Stimulated activated CD8-positive, alpha-beta memory T cell treated with anti-CD3 and anti-CD28 coated beads, Interleukin-15, amount 100 ng/mL, for 24 hours (primary cell): ENCODE results near the gene TYW1.
"Not testable (repeated sequence)": the region's sequence is repeated elsewhere in the genome, so short reads cannot be mapped to it uniquely, and the experiment has no call there.

Source experiments
- DNase-seq: peaks from one replicate; pipeline ENCODE4 v3.0.0-alpha.2; 2020; ENCODE audit warnings: low read depth

The TYW1 gene

DNA sequence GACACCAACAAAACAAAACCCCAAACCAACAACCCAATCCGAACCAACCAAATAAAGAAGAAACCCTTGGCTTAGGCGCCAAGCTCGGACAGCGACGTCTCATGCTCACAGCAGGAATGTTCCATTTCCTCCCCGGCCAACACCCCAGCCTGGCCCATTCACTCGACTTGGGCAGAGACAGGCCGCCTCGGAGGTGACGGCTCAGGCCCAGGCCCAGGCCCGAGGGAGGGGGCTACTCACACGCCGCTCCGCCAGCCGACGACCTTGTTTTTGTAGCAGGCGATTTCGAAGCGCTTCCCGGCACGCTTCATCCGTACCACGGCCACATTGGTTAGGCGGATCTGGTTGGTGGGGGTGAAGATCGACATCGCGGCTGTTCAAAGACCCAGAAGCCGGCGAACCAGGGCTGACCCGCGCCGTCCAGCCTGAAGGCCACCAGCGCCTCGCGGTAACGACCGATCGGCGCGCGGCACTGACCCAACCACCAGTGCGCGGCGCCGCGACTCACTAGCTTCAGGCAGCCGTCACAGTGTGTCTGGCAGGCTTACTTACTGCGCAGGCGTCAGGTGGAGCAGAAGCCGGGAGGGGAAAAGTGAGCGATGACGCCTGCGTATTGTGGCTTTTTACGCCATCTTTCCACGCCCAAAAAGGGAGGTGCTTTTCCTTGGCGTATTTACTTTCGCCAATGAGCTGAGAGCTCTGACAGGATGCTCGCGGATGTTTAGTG is 1.4 kb upstream of the TYW1 start, which contains the start of gene SBDS:
SBDS (minus strand) TSS at position 537 of the 727 bp plus-strand sequence; CDS start at position 368, 169 bp downstream.
- peak; percentile 61 for DNase-seq

DNA sequence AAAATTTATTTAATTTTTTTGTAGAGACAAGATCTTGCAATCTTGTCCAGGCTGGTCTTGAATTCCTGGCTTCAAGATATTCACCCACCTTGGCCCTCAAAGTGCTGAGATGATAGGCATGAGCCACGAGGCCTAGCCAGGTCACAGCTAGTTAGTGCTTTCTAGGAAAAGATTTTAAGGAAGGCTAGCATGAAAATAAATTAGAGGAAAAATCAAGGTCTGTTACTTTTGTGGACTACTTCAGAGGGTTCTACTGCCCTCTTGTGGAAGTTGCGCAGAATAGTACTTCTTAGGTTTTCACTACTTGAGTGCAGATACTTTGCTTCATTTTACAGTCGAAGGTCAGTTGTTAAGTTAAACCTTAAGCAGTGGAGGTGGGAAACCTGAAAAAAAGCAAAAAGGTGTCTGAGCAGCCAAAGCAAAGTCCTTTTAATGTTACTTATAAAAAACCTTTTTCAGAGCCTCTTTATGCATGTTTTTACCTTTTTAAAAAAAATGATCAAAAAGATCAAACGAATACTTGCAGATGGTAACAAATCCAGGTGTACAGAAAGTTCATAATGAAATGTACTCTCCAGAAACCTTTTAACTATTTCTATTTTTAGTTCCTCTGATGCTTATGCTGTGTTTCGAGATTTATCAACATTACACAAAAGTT is 4.1 kb downstream of the TYW1 start:
- not testable (repeated sequence) for DNase-seq

DNA sequence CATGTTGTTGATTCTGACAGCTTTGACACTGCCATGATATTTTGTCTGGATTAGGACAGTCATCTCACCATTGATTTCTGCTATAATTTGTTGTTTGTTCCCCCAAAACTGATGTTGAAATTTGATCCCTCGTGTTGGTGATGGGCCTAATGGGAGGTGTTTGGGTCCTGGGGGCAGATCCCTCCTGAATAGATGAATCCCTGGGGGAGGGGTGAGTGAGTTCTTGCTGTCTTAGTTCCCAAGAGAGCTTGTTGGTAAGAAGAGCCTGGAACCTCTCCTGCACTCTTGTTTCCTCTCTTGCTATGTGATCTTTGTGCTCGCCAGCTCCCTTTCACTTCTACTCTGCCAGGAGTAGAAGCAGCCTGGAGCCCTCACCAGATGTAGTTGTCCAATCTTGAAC is 7.5 kb downstream of the TYW1 start:
- not testable (repeated sequence) for DNase-seq

DNA sequence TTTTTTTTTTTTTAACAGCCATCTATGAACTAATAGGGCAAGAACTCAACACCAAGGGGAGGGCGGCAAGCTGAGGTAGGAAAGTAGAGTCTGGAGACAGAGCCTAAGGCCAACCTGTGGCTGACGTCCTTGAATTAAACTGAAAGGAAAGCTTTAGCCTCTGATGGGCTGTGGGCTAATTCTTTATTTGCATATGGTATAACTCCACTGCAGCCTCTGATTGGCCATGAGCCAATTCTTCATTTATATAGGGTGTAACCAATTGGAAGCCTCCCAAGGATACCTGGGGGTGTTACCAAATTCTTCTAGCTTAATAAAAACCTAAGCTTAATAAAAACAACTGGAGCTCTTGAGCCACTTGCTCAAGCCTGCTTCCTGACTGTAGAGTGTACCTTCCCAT is 10.3 kb downstream of the TYW1 start:
- DNase-seq, result no peak

DNA sequence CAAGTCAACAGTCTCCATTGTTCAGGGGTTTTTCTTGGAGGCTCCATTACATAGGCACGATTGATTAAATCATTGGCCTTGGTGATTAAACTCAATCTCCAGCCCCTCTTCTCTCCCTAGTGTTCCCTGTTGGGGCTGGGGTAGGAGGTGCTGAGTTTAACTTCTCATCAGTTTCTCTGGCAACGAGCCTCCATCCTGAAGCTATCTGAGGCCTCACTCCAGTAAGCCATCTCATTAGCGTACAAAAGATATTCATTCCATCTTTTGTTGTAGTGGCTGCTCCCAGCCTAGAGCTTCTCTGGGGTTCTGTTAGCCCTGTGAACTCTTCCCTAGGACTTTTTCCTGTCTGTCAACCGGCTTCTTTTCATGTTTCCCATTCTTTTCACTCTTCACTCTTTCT is 11.6 kb downstream of the TYW1 start:
- DNase-seq, result no peak

DNA sequence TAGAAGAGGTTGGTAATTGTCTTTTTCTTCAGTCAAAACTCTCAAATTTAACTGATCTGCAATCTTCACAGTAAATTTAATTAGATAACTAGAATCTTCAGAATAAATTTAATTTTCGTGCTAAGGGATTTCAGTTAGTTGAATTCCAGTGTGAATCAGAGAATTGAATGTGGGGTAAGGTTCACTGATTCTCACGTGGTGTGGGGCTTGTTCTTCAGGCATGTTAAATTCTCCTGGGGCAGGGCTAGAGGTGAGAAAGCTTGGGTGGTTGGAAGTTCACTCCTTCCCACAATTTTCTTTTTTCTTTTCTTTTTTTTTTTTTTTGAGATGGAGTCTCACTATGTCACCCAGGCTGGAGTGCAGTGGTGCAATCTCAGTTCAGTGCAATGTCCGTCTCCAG is 13.0 kb downstream of the TYW1 start:
- not testable (repeated sequence) for DNase-seq

DNA sequence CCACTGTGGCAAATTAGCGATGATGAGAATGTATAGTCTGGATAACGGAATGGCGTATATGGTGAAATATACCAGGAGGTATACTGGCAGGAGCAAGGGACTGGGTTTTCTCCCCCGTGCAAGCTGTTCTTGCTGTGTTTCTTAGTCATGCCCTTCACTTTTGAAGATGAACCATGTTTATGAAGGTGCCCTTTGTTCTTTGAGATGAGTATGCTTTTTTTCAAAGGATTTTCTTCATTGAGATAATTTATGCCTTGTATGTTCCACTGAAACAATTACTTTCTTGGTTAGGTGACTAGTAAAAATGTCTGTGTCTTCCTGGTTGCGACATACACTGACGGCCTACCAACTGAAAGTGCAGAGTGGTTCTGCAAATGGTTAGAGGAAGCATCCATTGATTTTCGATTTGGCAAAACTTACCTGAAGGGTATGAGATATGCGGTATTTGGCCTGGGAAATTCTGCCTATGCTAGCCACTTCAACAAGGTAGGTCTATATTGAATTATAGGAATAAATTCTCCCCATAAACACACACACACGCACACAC is 17.5 kb downstream of the TYW1 start:
- not testable (repeated sequence) for DNase-seq

DNA sequence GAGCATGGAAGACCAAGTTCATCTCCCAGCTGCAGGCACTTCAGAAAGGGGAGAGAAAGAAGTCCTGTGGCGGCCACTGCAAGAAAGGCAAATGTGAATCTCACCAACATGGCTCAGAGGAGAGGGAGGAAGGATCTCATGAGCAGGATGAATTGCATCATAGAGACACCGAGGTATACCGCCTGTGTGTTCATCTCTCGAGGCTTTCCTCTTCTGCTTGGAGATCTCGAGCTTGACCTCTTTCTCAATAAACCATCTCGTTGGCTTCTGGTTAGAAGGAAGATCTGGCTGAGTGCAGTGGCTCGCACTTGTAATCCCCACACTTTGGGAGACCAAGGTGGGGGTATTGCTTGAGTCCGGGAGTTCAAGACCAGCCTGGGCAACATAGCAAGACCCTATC is 21.3 kb downstream of the TYW1 start:
- not testable (repeated sequence) for DNase-seq

DNA sequence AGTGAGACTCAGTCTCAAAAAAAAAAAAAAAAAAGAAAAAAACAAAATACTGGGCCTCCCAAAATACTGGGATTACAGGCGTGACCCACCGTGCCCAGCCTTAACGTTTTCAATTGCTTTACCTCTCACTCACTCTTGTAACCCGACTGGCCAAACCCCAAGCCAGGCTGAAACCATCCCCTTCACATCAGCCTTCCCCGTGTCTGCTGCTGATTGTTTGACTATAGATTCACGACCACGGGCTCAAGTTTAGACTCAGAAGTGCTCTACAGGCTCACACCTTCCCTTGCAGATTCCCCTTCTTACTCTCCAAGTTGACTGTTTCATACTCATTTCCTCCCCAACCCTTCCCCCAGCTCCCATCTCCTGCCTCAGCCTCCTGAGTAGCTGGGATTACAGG is 22.3 kb downstream of the TYW1 start:
- no peak for DNase-seq

DNA sequence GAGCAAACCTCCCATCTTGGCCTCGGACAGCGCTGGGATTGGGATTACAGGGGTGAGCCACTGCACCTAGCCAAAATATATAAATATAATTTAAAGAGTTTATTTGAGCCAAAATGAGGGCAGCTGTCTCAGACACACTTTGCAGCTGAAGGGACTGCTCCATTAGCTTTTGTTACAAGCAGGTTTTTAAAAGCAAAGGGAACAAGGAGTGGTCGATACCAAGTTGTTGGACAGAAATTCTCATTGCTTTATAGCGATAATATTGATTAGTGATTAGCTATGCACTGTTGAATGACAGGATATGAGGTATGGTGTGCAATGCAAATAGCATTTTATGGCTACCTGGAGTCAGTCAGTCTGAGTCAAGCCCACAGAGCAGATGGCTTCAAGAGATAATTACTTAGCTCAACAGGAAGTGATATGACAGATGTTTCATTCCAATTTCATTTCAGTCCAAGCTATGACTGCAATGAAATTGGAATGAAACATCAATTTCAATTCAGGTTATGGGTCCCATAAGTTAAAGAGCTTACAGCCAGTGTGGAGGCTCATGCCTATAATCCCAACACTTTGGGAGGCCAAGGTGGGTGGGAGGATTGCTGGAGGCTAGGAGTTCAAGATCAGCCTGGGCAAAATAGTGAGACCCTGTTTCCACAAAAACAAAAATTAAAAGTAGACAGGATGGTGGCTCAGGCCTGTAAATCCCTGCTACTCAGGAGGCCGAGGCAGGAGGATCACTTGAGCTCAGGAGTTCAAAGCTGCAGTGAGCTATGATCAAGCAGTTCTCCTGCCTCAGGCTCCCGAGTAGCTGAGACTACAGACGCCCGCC is 23.1 kb downstream of the TYW1 start:
- no peak for DNase-seq

DNA sequence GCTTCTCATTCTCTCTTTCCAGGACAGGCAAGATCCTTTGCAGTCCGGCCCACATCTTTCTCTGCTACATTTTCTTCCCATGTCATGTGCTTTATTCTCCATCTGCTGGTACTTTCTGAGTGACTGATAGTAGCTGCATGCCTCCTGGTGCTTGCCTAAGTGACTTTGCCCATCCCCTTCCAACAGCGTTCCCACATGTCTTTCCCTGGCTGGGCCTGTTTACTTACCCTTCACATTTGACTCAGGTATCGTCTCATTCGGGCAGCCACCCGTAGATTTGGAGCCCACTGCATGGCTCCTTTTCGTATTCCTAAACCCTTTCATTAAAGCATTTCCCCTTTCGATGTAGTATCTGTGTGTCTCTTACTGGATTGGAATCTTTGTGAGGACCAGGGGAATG is 24.6 kb downstream of the TYW1 start:
- DNase-seq, result no peak

DNA sequence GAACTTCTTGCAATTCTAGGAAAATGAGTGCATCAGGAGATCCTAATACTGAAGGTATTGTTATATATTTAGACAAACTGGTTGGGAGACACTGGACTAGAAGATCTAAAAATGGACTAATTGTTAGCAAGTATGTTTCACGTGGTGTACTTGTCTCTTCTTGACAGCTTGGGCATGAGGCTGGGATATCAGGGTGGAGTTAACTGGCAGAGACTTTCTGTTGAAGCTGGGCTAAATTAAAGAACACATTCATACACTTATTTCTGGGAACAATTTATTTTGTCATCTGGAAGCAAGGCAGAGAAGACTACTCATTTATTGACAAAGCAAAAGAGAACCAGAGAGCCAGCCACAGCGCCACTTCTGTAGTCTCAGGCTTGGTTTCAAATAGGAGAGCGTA is 25.9 kb downstream of the TYW1 start:
- DNase-seq, result no peak

DNA sequence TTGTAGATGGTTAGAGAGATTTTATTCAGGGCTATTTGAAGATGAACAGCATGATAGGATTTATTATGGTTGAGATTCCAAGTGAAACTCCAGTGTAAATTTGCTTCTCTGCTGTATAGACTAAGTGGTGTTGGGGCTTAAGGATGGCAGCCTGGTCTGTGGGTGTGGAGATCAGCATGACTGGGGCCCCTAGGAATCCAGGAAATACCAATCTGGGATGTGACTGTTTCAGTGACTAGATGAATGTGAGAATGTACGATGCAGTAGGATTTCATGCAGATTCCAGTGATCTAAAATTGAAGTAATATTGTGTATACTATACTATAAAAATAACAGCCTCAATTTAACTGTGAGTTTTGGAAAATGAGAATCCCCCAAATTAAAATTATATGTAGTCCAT is 28.8 kb downstream of the TYW1 start:
- not testable (repeated sequence) for DNase-seq

DNA sequence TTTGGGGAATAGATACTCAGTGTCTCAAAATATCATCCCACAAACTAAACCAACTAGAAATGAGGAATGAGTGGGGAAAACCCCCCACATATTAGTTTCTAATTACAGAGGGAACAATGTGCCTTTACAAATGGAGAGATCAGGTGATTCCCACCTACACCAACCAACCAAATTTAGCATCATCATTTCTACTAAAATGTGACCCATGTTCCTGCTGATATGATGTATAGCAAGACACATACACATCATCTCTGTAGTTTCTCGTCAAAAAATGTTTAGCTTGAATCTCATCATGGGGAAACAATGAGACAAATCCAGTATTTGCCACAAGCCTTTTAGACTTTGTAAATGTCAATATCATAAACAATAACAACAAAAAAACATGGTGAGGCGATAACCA is 35.1 kb downstream of the TYW1 start:
- DNase-seq, result not testable (repeated sequence)

DNA sequence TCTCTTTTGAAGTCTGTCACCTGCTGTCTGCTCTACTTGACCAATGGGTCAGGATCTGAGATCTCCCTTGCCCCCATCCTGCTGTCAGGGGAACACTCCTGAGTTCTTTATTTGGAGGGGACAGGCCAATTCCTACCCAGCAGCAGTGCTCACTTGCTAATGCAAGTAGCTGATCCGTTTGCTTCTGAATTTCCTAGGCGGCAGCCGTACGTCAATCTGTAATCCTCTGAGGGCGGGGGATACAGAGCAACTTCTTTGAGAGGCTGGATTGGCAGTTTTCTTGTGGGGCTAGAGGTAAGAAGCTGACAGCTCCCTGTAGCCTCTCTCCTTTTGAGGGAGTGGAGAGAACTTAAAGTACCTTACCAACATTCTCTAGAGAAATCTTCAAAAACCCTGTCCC is 36.6 kb downstream of the TYW1 start:
- no peak for DNase-seq

DNA sequence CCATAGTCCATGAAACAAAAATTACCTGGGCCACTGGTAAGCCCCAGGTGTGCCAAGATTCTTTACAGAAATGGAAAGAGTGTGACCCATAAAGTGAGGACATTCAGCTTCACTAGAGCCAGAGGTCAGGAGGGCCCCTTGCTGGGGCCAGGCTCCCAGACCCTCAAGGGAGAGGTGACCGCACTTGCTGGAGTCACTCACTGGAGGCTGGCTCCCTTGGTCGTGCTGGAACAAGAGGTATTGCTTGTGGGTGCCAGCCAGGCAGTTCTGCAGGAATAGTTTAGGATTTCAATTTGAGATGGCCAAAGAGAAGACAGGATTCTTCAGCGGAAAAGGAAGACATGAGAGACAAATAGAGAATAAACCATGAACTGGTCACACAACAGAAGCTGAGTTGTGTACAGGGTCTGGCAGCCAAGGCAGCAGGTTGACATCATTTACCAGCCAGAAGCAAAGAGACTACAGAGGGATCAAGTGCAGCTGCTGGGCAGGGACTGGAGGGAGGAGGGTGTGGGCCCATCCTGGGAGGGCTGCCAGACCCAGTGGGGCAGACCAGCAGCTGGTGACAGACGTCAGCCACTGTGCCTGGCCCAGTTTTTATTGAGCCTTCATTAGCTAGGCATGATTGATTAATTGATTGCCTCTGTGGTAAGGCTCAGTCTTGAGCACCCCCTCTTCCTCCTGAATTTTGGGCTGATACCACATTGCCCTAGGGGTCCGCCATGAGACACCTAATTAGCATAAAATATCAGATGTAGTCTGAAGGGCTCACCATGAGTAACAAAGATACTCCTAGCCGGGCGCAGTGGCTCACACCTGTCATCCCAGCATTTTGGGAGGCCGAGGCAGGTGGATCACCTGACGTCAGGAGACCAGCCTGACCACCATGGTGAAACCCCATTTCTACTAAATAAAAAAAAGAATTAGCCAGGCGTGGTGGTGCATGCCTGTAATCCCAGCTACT is 40.1 kb downstream of the TYW1 start:
- DNase-seq, result not testable (repeated sequence)

DNA sequence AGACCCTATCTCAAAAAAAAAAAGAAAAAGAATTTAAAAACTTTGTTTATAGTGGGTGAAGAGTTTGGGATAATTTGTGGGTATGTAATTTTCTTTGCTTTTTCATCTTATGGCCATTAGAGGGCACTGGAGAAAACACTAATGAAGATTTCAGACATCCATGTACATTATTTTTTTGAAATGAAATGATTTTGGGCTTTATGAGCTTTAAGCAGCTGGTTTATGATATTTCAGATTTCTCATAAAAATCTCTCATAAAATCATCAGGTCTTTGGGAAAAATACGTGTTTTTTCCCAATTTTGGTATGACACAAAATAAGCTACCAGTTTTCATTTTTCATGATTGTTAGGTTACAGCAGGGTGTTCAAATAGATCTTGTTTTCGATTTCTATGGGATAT is 44.2 kb downstream of the TYW1 start:
- DNase-seq, result not testable (repeated sequence)

DNA sequence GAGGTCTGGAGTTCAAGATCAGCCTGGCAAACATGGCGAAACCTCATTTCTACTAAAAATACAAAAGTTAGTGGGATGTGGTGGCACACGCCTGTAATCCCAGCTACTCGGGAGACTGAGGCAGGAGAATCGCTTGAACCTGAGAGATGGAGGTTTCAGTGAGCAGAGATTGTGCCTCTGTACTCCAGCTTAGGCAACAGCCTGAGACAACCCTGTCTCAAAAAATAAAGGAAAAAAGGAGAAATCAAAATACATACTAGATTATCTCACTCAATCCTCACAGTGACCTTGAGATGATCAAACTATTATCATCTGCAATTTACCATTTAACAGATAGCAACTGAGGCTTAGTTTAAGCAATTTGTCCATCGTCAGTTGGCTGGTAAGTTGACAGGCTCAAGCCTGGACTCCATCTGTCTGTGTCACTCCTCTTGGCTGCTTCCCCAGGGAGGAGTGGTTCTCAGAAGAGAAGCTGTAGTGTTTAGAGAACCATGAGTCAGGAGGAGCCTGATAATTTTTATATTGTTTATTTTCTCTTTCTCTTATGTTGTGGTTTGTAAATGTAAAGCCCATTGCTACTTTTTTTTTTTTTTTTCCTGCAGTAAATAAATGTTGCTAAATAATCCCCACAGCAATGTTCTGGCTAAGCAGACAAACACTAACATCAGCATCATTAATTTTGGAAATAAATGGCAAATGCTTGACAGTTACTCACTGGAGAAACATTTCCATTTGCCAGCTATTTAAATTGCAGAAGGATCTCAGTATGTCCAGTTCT is 46.3 kb downstream of the TYW1 start:
- DNase-seq, result not testable (repeated sequence)

DNA sequence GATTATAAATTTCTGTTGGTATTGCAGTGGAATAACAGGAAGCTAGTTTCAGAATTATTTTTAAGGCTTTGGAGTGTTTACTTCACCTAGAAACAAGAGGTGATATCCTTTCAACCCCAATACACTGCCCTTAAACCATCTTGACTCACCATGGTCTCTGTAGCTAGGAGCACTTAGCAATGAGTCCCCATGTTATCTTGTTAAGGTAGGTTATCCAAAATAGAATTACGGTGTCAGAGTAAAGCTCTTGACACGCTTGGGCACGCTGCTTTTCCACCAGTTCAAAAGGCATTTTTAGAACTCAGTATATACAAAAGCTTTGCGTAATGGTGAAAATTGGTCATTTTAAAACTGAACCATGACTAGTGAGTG is 46.9 kb downstream of the TYW1 start:
- not testable (repeated sequence) for DNase-seq

DNA sequence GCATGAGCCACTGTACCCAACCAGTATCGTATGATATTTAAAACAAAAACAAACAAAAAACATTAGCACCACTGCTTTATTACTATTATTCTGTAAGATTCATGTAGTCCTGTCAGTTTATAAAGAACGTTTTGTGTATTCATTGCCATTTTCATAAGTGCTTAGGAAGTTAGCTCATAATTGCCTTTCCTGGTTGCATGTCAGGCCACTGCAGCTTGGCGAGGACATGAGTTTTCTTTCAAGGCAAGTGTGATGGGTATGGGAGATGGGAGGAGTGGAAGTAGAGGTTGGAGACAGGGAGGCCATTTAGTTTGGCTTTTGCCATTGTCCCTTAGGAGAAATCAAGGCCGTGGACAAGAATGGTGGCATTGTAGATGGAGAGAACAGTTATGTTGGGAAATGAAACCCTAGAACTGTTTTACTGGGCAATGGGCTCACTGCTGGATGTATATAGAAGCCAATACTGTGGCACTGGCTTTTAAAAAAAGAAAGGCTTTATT is 48.9 kb downstream of the TYW1 start:
- no peak for DNase-seq
